Measurements from ENCODE around the gene C10orf71. TPM values are rescaled to one million over a fixed set of nuclear protein-coding genes. Genes with fewer than 3 reads are reported as not detected.

C10orf71 gene
- not detected for total RNA-seq

GRCh38 chr10:49298983-49299815 lies at the start of gene C10orf71:
TSS of gene C10orf71 (plus strand) at chr10:49299170. CDS start at chr10:49322546, 23,376 bp downstream.

Other genes with a start within 250 kb of the C10orf71 start
- gene VSTM4, start 183.6 kb upstream of the C10orf71 start, total RNA-seq: 7.8 TPM
- gene FAM170B, start 165.1 kb upstream of the C10orf71 start, total RNA-seq: not detected
- gene TMEM273, start 110.8 kb upstream of the C10orf71 start, total RNA-seq: 2.1 TPM
- gene DRGX, start 96.9 kb downstream of the C10orf71 start, total RNA-seq: 0.23 TPM
- 33.4 TPM for gene ERCC6, start 240.0 kb downstream of the C10orf71 start, total RNA-seq